ENCODE results near the gene TPGS1.
"Not testable (repeated sequence)": the region's sequence is repeated elsewhere in the genome, so short reads cannot be mapped to it uniquely, and the experiment has no call there.

Gene TPGS1

GRCh38 chr19:480016-480855, 27.1 kb upstream of the TPGS1 start:
- no peak overlapping the region for H3K27ac ChIP-seq (replicated peaks; ENCODE audit: low read length)
- peak; percentile 59 for DNase-seq (ENCODE audit: low spot score)

GRCh38 chr19:481100-481499, 26.2 kb upstream of the TPGS1 start:
- H3K79me1 ChIP-seq (ENCODE audit: low read depth, low read length); H3K18ac ChIP-seq (ENCODE audit: low read length); H3K14ac ChIP-seq (ENCODE audit: low read length); H3K27me3 ChIP-seq (ENCODE audit: control insufficient read depth in 3 of 3, insufficient read depth in 3 of 3, low read depth in 1 of 3, low read length in 3 of 3); H4K91ac ChIP-seq (ENCODE audit: low read depth, low read length, poor library complexity); H2BK15ac ChIP-seq (ENCODE audit: low read length); H2BK12ac ChIP-seq (ENCODE audit: low read length); H3K27ac ChIP-seq (replicated peaks; ENCODE audit: low read length); H2BK5ac ChIP-seq (ENCODE audit: low read length); H3K4ac ChIP-seq (ENCODE audit: low read length); H3K9me3 ChIP-seq (replicated peaks in 1 of 2; ENCODE audit: control insufficient read depth in 2 of 2, insufficient read depth in 1 of 2, low read depth in 1 of 2, low read length in 2 of 2); H3K36me3 ChIP-seq (replicated peaks in 1 of 2; ENCODE audit: control insufficient read depth in 2 of 2, insufficient read depth in 2 of 2, low read length in 2 of 2); H3K23ac ChIP-seq (ENCODE audit: low read depth, low read length, poor library complexity); H4K8ac ChIP-seq (ENCODE audit: low read depth, low read length); H2AFZ ChIP-seq (ENCODE audit: low read length); DNase-seq (ENCODE audit: low spot score); H3K4me2 ChIP-seq (ENCODE audit: insufficient read depth, low read length, poor library complexity, severe bottlenecking); H3K9ac ChIP-seq (ENCODE audit: low read depth, low read length, poor library complexity); H2BK120ac ChIP-seq (ENCODE audit: low read depth, low read length); H2AK5ac ChIP-seq (ENCODE audit: low read depth, low read length); H3K4me3 ChIP-seq (ENCODE audit: low read length in 2 of 2): not testable (repeated sequence)
- H3K4me1 ChIP-seq (ENCODE audit: control insufficient read depth in 2 of 2, insufficient read depth in 1 of 2, low read depth in 1 of 2, low read length in 2 of 2): peaks cover 16% of the 10 kb centered on the region in 2 donors
- 100% methylated on average over 3 of the region's 3 CpGs for WGBS, 2 donors (ENCODE audit: extremely low coverage in 2 of 2, insufficient read length in 2 of 2, insufficient replicate concordance in 1 of 2)

More at GRCh38 chr19:480016-480855, 27.1 kb upstream of the TPGS1 start:
- H2BK12ac ChIP-seq (ENCODE audit: low read length): peak overlapping the region; percentile 4
- peaks cover 1% of the 10 kb centered on the region for H3K79me1 ChIP-seq (ENCODE audit: low read depth, low read length)
- no peak overlapping the region for H2BK120ac ChIP-seq (ENCODE audit: low read depth, low read length)
- H2AFZ ChIP-seq (ENCODE audit: low read length): peak overlapping the region; percentile 76
- 97 to 100% methylated on average over 7 of the region's 36 CpGs for WGBS, 2 donors (ENCODE audit: extremely low coverage in 2 of 2, insufficient read length in 2 of 2, insufficient replicate concordance in 1 of 2)
- peak overlapping the region; percentile 16 for H3K23ac ChIP-seq (ENCODE audit: low read depth, low read length, poor library complexity)
- H4K91ac ChIP-seq (ENCODE audit: low read depth, low read length, poor library complexity): no peak overlapping the region
- no peak overlapping the region for H3K14ac ChIP-seq (ENCODE audit: low read length)
- H3K4ac ChIP-seq (ENCODE audit: low read length): no peak overlapping the region
- H3K27me3 ChIP-seq (ENCODE audit: control insufficient read depth in 3 of 3, insufficient read depth in 3 of 3, low read depth in 1 of 3, low read length in 3 of 3): peaks cover 0 to 3% (median 0%) of the 10 kb centered on the region in 3 experiments
- H3K9ac ChIP-seq (ENCODE audit: low read depth, low read length, poor library complexity): no peak overlapping the region
- peaks cover 8 to 10% of the 10 kb centered on the region in 2 donors for H3K4me1 ChIP-seq (ENCODE audit: control insufficient read depth in 2 of 2, insufficient read depth in 1 of 2, low read depth in 1 of 2, low read length in 2 of 2)
- H3K36me3 ChIP-seq (replicated peaks in 1 of 2; ENCODE audit: control insufficient read depth in 2 of 2, insufficient read depth in 2 of 2, low read length in 2 of 2): no peaks in the 10 kb centered on the region
- no peak overlapping the region for H4K8ac ChIP-seq (ENCODE audit: low read depth, low read length)
- H3K4me2 ChIP-seq (ENCODE audit: insufficient read depth, low read length, poor library complexity, severe bottlenecking): peak overlapping the region; percentile 41
- peaks cover 0 to 5% of the 10 kb centered on the region in 2 donors for H3K9me3 ChIP-seq (replicated peaks in 1 of 2; ENCODE audit: control insufficient read depth in 2 of 2, insufficient read depth in 1 of 2, low read depth in 1 of 2, low read length in 2 of 2)
- peak overlapping the region in 1 of 2 donors; percentile 14 for H3K4me3 ChIP-seq (ENCODE audit: low read length in 2 of 2)
- peak overlapping the region; percentile 32 for H2BK15ac ChIP-seq (ENCODE audit: low read length)
- H3K18ac ChIP-seq (ENCODE audit: low read length): peak overlapping the region; percentile 93
- H2BK5ac ChIP-seq (ENCODE audit: low read length): peak overlapping the region; percentile 3
- no peak overlapping the region for H2AK5ac ChIP-seq (ENCODE audit: low read depth, low read length)

GRCh38 chr19:482186-483041, 24.9 kb upstream of the TPGS1 start:
- no peaks in the 10 kb centered on the region for H3K27me3 ChIP-seq (ENCODE audit: control insufficient read depth in 3 of 3, insufficient read depth in 3 of 3, low read depth in 1 of 3, low read length in 3 of 3)
- no peak for DNase-seq (ENCODE audit: low spot score)
- no peak overlapping the region for H2BK15ac ChIP-seq (ENCODE audit: low read length)
- H4K91ac ChIP-seq (ENCODE audit: low read depth, low read length, poor library complexity): no peak overlapping the region
- H3K4me1 ChIP-seq (ENCODE audit: control insufficient read depth in 2 of 2, insufficient read depth in 1 of 2, low read depth in 1 of 2, low read length in 2 of 2): peaks cover 18 to 21% of the 10 kb centered on the region in 2 donors
- no peak overlapping the region for H3K14ac ChIP-seq (ENCODE audit: low read length)
- H3K4me3 ChIP-seq (ENCODE audit: low read length in 2 of 2): no peak overlapping the region
- H3K18ac ChIP-seq (ENCODE audit: low read length): peak overlapping the region; percentile 55
- H3K9me3 ChIP-seq (replicated peaks in 1 of 2; ENCODE audit: control insufficient read depth in 2 of 2, insufficient read depth in 1 of 2, low read depth in 1 of 2, low read length in 2 of 2): peaks cover 0 to 5% of the 10 kb centered on the region in 2 donors
- no peak overlapping the region for H3K4ac ChIP-seq (ENCODE audit: low read length)
- no CpG with 5 or more reads among the region's 20 CpGs for WGBS, 2 donors (ENCODE audit: extremely low coverage in 2 of 2, insufficient read length in 2 of 2, insufficient replicate concordance in 1 of 2)
- peak overlapping the region; percentile 77 for H2BK12ac ChIP-seq (ENCODE audit: low read length)
- H2AK5ac ChIP-seq (ENCODE audit: low read depth, low read length): peak overlapping the region; percentile 68
- H2BK120ac ChIP-seq (ENCODE audit: low read depth, low read length): no peak overlapping the region
- no peak overlapping the region for H3K9ac ChIP-seq (ENCODE audit: low read depth, low read length, poor library complexity)
- H2BK5ac ChIP-seq (ENCODE audit: low read length): no peak overlapping the region
- H3K79me1 ChIP-seq (ENCODE audit: low read depth, low read length): peaks cover 1% of the 10 kb centered on the region
- no peak overlapping the region for H4K8ac ChIP-seq (ENCODE audit: low read depth, low read length)
- no peaks in the 10 kb centered on the region for H3K36me3 ChIP-seq (replicated peaks in 1 of 2; ENCODE audit: control insufficient read depth in 2 of 2, insufficient read depth in 2 of 2, low read length in 2 of 2)
- no peak overlapping the region for H3K4me2 ChIP-seq (ENCODE audit: insufficient read depth, low read length, poor library complexity, severe bottlenecking)
- H3K23ac ChIP-seq (ENCODE audit: low read depth, low read length, poor library complexity): no peak overlapping the region
- no peak overlapping the region for H3K27ac ChIP-seq (replicated peaks; ENCODE audit: low read length)
- no peak overlapping the region for H2AFZ ChIP-seq (ENCODE audit: low read length)

Measured in neuronal stem cell (in vitro differentiated cells).